Fibroblast of skin of left quadriceps (primary cell): ENCODE results near the gene POLR3E.
"Not testable (repeated sequence)": the region's sequence is repeated elsewhere in the genome, so short reads cannot be mapped to it uniquely, and the experiment has no call there.

Source experiments
- DNase-seq, 2 experiments: peaks; one replicate each; pipeline ENCODE4 v3.0.0-alpha.2; 2013; ENCODE audit warnings: low read depth in 2 of 2

Gene POLR3E

GRCh38 chr16:22366371-22366770 is 69.2 kb downstream of the POLR3E start:
- DNase-seq = no peak

GRCh38 chr16:22366889-22367288 is 69.7 kb downstream of the POLR3E start:
- no peak for DNase-seq

GRCh38 chr16:22368200-22368826 is 71.1 kb downstream of the POLR3E start:
- DNase-seq = not testable (repeated sequence)

GRCh38 chr16:22369221-22369811 is 72.1 kb downstream of the POLR3E start:
- no peak for DNase-seq

- DNase-seq = peak; percentile 53 to 58
Observed at GRCh38 chr16:22370038-22370820, 73.0 kb downstream of the POLR3E start.

- no peak for DNase-seq
Observed at GRCh38 chr16:22372882-22373661, 75.9 kb downstream of the POLR3E start.

- no peak for DNase-seq
Observed at GRCh38 chr16:22373662-22374310, 76.6 kb downstream of the POLR3E start.

- peak; percentile 94 to 95 for DNase-seq
Observed at GRCh38 chr16:22374311-22375116, 77.3 kb downstream of the POLR3E start, which contains the start of gene CDR2. TSS of gene CDR2 (minus strand) at chr16:22374619. CDS start at chr16:22374309, 310 bp downstream.

GRCh38 chr16:22375117-22375962 is 78.1 kb downstream of the POLR3E start:
- no peak for DNase-seq

- no peak for DNase-seq
Observed at GRCh38 chr16:22375963-22376640, 78.9 kb downstream of the POLR3E start.

- no peak for DNase-seq
Observed at GRCh38 chr16:22379656-22380055, 82.4 kb downstream of the POLR3E start.

- no peak for DNase-seq
Observed at GRCh38 chr16:22380529-22380928, 83.3 kb downstream of the POLR3E start.

GRCh38 chr16:22381392-22381791 is 84.2 kb downstream of the POLR3E start:
- DNase-seq = no peak

GRCh38 chr16:22383827-22384226 is 86.6 kb downstream of the POLR3E start:
- DNase-seq = no peak
